Prostate gland (tissue), 2 donors: ENCODE data around the gene ZBED5.

ENCODE experiments used
- CTCF ChIP-seq, 4 experiments: fragments of 200-600 bp in 2 of 4; fragments of 450-650 bp in 2 of 4; sonication (generic) in 2 of 4; IDR thresholded peaks; 1 replicate in 3 of 4; 2 replicates in 1 of 4; pipeline ENCODE4 v1.5.1; 2016 to 2019; ENCODE audit warnings: antibody characterized with exemption in 4 of 4, mild to moderate bottlenecking in 2 of 4, moderate library complexity in 2 of 4
- POLR2A ChIP-seq: fragments of 450-650 bp; IDR thresholded peaks from one replicate; pipeline ENCODE4 v1.6.1; 2016; ENCODE audit warnings: antibody characterized with exemption, mild to moderate bottlenecking

- TF ChIP-seq POLR2A, result no peak
- TF ChIP-seq CTCF (IDR thresholded peaks at IDR 0.05), result no peak
Observed at GRCh38 chr11:10846660-10847059, 11.2 kb downstream of the ZBED5 start.
